Midbrain (tissue), 1 donor: Measurements from ENCODE around the gene SRGAP1.

Experiments used
- DNase-seq: peaks from one replicate; lab custom pipeline; 2025; lab: John Stamatoyannopoulos, UW

SRGAP1 gene

DNA sequence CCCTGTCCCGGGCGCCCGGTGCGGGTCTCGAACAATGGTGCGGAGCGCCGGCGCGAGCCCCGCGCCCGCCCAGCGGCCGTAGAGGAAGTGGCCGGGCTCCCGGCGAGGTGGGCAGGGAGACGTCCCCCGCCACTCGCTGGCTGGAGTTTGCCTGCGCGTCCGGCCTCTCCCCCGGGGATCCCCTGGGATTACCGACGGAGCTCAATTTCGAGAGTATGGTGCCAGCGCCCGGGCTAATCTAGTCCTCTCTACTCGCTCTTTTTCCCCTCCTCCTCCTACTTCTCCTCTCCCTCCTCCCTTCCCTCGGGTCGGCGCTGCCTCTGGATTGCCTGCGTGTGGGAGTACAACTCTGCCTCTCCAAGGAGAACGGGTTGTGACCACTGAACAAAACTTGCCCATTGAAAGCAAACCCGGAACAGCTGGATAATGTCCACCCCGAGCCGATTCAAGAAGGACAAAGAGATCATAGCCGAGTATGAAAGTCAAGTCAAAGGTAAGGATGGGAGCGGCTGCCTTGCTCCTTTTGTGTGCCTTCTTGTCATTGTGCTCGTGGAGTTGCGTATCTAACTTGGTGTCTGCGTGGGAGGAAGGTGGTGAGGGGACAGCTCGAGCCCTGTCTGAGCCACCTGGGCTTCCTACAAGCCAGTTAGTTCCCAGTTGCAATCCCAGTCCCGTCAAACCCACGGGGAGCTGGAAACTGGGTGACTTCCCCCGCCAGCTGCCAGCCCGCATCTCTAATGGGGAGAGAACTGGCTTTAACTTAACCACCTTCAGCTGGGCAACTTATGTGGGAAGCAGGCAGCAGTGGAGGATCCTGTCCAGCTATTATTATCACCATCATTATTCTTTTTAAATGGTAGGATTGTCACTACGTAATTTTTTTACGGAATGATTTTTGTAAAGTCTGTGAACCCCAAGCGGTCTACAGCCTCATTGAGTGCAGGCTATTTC lies at the start of gene SRGAP1:
Gene SRGAP1, plus strand, starts transcription at position 310 of the 951 bp plus-strand sequence. Its CDS starts 117 bp downstream, at position 427.
- peak; percentile 59 for DNase-seq

- no peak for DNase-seq
Observed at GRCh38 chr12:63795032-63795687, 49.3 kb upstream of the SRGAP1 start.

GRCh38 chr12:63795944-63796343 lies 48.6 kb upstream of the SRGAP1 start:
- no peak for DNase-seq

DNA sequence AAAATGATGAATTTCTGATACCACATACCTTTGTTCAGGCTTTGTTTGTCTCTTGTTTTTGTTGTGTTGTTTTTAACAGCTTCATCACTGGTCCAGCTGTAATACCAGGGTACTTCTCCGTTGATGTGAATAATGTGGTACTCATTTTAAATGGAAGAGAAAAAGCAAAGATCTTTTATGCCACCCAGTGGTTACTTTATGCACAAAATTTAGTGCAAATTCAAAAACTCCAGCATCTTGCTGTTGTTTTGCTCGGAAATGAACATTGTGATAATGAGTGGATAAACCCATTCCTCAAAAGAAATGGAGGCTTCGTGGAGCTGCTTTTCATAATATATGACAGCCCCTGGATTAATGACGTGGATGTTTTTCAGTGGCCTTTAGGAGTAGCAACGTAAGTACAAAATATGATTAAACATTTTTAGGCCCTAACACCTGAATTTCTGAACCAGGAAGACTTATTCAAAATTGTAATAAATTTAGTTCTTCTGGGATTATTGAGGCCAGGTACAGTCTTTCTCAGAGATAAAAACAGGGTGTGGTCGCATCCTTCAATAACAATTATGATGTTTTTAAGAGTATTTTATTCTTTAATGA lies 42.4 kb upstream of the SRGAP1 start:
- peak; percentile 68 for DNase-seq

- no peak for DNase-seq
Observed at GRCh38 chr12:63804746-63805145, 39.8 kb upstream of the SRGAP1 start.

- DNase-seq, result no peak
Observed at GRCh38 chr12:63805704-63806672, 38.5 kb upstream of the SRGAP1 start.

- DNase-seq, result no peak
Observed at GRCh38 chr12:63808631-63809030, 35.9 kb upstream of the SRGAP1 start.

DNA sequence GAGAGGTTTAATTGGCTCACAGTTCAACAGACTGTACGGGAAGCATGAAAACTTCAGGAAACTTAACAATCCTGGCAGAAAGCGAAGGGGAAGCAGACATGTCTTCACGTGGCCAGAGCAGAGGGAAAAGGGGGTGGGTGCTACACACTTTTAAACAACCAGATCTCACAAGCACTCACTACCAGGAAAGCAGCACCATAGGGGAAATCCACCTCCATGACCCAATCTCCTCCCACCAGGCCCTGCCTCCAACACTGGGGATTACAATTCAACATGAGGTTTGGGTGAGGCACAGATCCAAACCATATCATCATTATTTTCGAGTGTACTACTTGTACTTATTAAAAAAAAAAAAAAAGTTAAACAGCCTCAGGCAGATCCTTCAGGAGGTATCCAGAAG lies 34.9 kb upstream of the SRGAP1 start:
- no peak for DNase-seq

- DNase-seq, result no peak
Observed at GRCh38 chr12:63811334-63811733, 33.2 kb upstream of the SRGAP1 start.

- no peak for DNase-seq
Observed at GRCh38 chr12:63811755-63812154, 32.7 kb upstream of the SRGAP1 start.

- DNase-seq, result no peak
Observed at GRCh38 chr12:63814146-63814772, 30.2 kb upstream of the SRGAP1 start.

- no peak for DNase-seq
Observed at GRCh38 chr12:63815482-63815852, 29.0 kb upstream of the SRGAP1 start.

DNA sequence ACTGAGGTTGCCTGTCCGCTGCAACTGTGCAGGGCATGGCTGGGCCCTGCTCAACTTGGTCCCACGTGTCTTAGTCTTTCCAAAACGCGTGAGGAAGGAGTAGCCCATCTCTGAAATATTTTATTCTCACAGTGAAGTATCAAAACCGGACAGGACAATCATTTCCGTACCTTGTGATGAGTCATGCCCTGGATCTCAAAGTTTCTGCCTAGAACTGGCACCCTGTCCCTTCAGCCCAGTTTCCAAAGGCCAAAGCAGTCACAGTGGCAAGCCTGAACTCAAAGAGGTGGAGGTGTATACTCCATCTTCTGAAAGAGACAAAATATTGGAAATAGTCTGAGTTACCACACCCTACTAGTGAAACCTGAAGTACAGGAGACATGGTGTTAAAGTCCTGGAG lies 28.5 kb upstream of the SRGAP1 start:
- no peak for DNase-seq

DNA sequence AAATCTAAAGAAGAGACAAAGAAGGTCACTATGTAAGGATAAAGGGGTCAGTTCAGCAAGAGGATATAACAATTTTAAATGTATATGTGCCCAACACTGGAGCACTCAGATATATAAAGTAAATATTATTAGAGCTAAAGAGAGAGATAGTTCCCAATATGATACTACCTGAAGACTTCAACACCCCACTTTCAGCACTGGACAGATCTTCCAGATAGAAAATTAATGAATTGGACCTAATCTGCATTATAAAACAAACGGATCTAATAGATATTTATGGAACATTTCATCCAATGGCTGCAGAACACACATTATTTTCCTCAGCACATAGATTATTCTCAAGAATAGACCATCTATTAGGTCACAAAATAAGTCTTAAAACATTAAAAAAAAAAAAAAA lies 24.1 kb upstream of the SRGAP1 start:
- no peak for DNase-seq

DNA sequence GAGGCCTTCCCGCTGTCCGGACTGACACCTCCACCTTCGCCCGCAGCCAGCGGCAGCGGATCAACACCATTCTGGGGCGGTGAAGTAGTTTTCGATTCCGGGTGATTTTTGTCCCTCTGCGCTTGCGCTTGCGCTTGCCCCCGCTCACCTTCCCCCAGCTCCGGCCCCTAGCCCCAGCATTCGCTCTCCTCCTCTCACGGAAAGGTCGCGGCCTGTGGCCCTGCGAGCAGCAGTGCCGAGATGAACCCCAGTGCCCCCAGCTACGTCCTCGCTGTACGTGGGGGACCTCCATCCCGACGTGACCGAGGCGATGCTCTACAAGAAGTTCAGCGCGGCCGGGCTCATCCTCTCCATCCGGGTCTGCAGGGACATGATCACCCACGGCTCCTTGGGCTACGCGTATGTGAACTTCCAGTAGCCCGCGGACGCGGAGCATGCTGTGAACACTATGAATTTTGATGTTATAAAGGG lies 22.7 kb upstream of the SRGAP1 start:
- DNase-seq, result peak; percentile 26

DNA sequence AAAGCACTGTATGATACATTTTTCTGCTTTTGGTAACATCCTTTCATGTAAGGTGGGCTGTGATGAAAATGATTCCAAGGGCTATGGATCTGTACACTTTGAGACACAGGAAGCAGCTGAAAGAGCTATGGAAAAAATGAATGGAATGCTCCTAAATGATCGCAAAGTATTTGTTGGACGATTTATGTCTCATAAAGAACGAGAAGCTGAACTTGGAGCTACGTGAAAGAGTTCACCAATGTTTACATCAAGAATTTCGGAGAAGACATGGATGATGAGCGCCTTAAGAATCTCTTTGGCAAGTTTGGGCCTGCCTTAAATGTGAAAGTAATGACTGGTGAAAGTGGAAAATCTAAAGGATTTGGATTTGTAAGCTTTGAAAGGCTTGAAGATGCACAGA lies 22.1 kb upstream of the SRGAP1 start:
- DNase-seq, result no peak

GRCh38 chr12:63823040-63823439 lies 21.5 kb upstream of the SRGAP1 start:
- no peak for DNase-seq

- peak; percentile 42 for DNase-seq
Observed at GRCh38 chr12:63826006-63826585, 18.4 kb upstream of the SRGAP1 start.

- DNase-seq, result no peak
Observed at GRCh38 chr12:63828867-63829266, 15.6 kb upstream of the SRGAP1 start.

DNA sequence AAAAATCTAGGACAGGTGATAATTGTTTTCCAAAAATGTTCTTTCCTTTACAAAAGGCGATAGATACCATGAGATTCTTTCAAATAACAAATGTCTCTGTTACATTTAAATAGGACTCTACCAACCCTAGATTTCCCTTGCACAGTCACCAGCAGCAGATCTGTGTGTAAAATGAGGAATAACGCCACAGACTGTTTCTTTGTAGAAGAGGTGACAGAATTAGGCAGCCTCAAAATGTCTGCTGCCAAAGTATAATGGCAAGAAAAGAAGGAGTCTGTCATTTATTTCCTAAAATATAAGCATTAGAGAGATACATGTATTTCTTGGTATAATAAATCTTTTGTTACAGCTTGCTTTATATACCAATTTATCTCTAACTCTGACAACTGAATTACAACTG lies 8.5 kb upstream of the SRGAP1 start:
- DNase-seq, result no peak

DNA sequence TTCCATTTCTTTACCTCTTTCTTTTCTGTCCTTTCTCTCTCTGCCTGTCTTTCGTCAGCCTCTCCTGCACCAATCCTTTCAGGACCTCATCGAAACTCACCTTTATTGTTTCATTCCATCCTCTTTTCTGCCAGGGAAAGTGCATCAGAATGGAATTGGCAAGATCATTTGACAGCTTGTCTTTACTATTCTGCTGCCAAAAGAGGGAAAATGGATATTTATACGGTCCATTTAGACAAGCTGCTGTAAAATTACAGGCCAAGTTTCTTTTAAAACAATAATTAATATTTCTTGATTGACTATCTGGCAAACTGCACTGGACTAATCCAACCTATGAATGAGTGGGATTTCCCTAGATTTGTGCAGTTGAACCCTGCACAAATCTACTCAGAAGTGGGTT lies 7.6 kb upstream of the SRGAP1 start:
- DNase-seq, result no peak
